LNCaP clone FGC (cell line): ENCODE data around the gene PTPRE.

ENCODE experiments used
- DNase-seq: peaks from one replicate; pipeline ENCODE4 v3.0.0-alpha.2; 2011; ENCODE audit warnings: low read depth
- H3K4me3 ChIP-seq: 2 replicates; pipeline ENCODE4 v1.5.1; 2011; ENCODE audit warnings: mild to moderate bottlenecking, low read depth, low read length, control low read depth
- CTCF ChIP-seq: IDR thresholded peaks from 2 replicates; pipeline ENCODE4 v1.5.1; 2012; ENCODE audit warnings: mild to moderate bottlenecking; ENCODE audit not compliant: control insufficient read depth, insufficient read depth; ENCODE audit errors: extremely low read depth

PTPRE gene

DNA sequence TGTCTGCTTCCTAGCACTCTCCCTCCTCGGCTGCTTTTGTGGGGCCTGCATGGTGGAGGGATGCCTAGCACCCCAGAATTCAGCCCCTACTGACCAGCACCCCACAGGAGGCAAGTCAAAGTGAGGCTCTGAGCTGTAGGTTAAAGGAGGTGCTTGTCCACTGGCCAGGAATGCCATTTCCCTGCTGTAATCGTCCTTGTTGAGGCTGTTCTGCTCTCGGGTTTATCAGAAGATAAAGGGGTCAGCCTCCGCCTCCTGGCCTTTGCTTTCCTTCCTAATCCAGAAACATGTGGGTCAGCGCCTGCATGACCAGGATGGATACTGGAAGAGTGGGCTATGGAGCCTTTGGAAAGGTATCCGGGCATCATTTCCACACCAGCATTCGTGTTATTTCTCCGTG lies 120.4 kb downstream of the PTPRE start:
- DNase-seq: no peak
- no peak for TF ChIP-seq CTCF
- no peak overlapping the region for H3K4me3 ChIP-seq

GRCh38 chr10:128027822-128028507 lies 121.1 kb downstream of the PTPRE start:
- no peak for DNase-seq

DNA sequence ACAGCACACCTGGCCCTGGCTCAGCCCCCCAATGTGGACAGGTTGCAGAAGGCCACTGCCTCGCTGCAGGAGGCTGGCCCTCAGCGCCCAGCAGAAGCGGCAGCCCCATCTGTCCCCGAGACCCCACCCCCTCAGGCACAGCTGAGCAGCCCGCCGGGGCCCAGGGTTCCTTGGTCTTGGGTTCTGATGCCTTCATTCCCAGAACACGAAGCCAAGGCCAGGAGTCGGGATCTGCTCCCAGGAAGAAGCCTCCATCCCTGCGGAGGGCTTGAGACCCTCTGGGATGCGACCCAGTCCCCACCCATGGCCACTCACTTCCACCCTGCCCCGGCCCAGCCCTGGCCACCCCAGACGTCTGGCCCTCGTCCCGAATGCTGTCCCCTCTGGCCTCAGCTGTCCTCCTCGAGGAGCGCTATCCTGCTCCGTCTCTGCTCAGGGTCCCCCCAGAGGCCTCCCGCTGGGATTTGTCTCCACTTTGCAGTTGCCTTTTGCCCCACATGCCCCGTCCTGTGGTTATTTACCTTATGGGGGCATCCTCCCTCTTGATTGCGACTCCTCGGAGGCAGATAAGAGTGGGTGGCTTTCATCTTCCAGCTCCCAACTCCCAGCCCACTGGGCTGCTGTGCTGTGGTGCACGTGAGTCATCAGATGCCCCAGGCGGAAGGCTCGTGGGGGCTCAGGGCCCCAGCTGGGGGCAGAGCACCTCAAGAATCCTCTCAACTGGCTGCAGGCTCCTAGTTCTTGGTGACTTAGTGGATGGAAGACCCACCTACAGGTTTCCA lies 121.8 kb downstream of the PTPRE start:
- no peak for TF ChIP-seq CTCF
- no peak overlapping the region for H3K4me3 ChIP-seq
- DNase-seq: no peak

More at GRCh38 chr10:128027822-128028507, 121.1 kb downstream of the PTPRE start:
- TF ChIP-seq CTCF: no peak
- H3K4me3 ChIP-seq: no peak overlapping the region

DNA sequence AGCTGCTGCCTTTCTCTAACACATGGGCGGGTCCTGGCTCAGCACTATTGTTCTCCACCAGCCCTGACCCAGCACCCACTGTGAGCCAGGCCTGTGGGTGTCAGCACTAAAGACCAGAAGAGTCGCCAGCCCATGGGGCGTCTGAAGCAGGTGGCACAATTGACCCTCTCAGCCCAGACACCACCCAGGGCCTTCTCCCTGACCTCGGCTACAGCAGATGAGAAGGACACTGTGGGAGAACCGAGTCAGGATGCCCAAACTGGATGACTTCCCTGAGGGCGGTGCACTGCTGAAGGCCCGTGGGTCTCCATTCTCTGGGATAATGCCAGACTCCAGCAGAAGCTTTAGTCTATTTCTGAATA lies 122.4 kb downstream of the PTPRE start:
- DNase-seq: no peak
- TF ChIP-seq CTCF: no peak
- H3K4me3 ChIP-seq: no peak overlapping the region

GRCh38 chr10:128029731-128030369 lies 122.9 kb downstream of the PTPRE start:
- DNase-seq: no peak
- TF ChIP-seq CTCF: no peak
- no peak overlapping the region for H3K4me3 ChIP-seq

GRCh38 chr10:128030498-128031072 lies 123.7 kb downstream of the PTPRE start:
- no peak for TF ChIP-seq CTCF
- no peak for DNase-seq
- no peak overlapping the region for H3K4me3 ChIP-seq
